ENCODE data around the gene LCA5L.

Gene LCA5L

GRCh38 chr21:39471598-39471997, 26.0 kb upstream of the LCA5L start:
- Histone ChIP-seq H3K36me3 (ENCODE audit: control insufficient read depth, insufficient read depth, low read length) (no peaks in the 10 kb centered on the region), H3K4me1 (ENCODE audit: control insufficient read depth, insufficient read depth, low read length) (no peaks in the 10 kb centered on the region), H3K27ac (ENCODE audit: insufficient read depth, low read depth, low read length, poor library complexity, severe bottlenecking) (no peak overlapping the region), H3K4me3 (ENCODE audit: insufficient read depth, low read depth, low read length) (no peak overlapping the region), H3K9me3 (ENCODE audit: control insufficient read depth, low read length) (no peaks in the 10 kb centered on the region), H3K27me3 (ENCODE audit: control insufficient read depth, insufficient read depth, low read length, poor library complexity, severe bottlenecking) (no peaks in the 10 kb centered on the region)
- 93 to 100% methylated on average over 1 to 2 of the region's 3 CpGs for WGBS, 2 experiments

DNA sequence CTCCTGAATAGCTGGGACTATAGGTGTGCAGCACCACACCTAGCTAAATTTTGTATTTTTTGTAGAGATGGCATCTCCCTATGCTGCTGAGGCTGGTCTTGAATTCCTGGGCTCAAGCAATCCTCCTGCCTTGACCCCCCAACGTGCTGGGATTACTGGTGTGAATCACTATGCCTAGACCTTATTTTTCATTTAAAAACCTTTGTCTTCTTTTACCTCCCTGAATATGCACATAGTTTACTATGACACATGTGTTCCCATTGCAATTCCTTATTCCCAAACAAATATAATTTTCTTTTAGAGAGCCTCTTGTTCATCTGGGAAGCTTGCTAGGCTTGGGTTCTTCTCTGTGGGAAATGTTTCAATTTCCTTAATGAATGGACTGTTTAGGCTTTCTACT, 23.0 kb upstream of the LCA5L start:
- Histone ChIP-seq H3K9me3 (ENCODE audit: control insufficient read depth, low read length) (no peaks in the 10 kb centered on the region), H3K27ac (ENCODE audit: insufficient read depth, low read depth, low read length, poor library complexity, severe bottlenecking) (no peak overlapping the region), H3K4me3 (ENCODE audit: insufficient read depth, low read depth, low read length) (no peak overlapping the region), H3K36me3 (ENCODE audit: control insufficient read depth, insufficient read depth, low read length) (no peaks in the 10 kb centered on the region), H3K27me3 (ENCODE audit: control insufficient read depth, insufficient read depth, low read length, poor library complexity, severe bottlenecking) (no peaks in the 10 kb centered on the region), H3K4me1 (ENCODE audit: control insufficient read depth, insufficient read depth, low read length) (no peaks in the 10 kb centered on the region)
- WGBS, 2 experiments: 83 to 93% methylated on average over 1 of the region's 1 CpG

- no peaks in the 10 kb centered on the region for H3K36me3 ChIP-seq (ENCODE audit: control insufficient read depth, insufficient read depth, low read length)
- no peaks in the 10 kb centered on the region for H3K27me3 ChIP-seq (ENCODE audit: control insufficient read depth, insufficient read depth, low read length, poor library complexity, severe bottlenecking)
- no peaks in the 10 kb centered on the region for H3K9me3 ChIP-seq (ENCODE audit: control insufficient read depth, low read length)
- 89 to 92% methylated on average over 3 of the region's 3 CpGs for WGBS, 2 experiments
- H3K4me1 ChIP-seq (ENCODE audit: control insufficient read depth, insufficient read depth, low read length): no peaks in the 10 kb centered on the region
- H3K27ac ChIP-seq (ENCODE audit: insufficient read depth, low read depth, low read length, poor library complexity, severe bottlenecking): no peak overlapping the region
- no peak overlapping the region for H3K4me3 ChIP-seq (ENCODE audit: insufficient read depth, low read depth, low read length)
These were observed 22.2 kb upstream of the LCA5L start for GRCh38 chr21:39467746-39468145.

DNA sequence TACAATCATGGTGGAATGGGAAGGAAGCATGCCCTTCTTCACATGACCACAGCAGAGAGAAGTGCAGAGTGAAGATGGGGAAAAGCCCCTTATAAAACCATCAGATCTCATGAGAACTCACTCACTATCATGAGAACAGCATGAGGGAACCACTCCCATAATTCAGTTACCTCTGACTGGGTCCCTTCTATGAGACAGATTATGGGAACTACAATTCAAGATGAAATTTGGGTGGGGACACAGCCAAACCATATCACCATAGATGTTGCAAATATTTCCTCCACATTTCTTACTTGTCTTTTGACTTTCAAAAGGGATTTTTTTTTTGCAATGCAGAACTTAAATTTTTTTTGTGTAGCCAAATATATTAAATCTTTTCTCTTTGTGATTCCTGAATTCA, 21.0 kb upstream of the LCA5L start:
- Histone ChIP-seq H3K27ac (ENCODE audit: insufficient read depth, low read depth, low read length, poor library complexity, severe bottlenecking) (no peak overlapping the region), H3K4me3 (ENCODE audit: insufficient read depth, low read depth, low read length) (no peak overlapping the region), H3K9me3 (ENCODE audit: control insufficient read depth, low read length) (no peaks in the 10 kb centered on the region), H3K27me3 (ENCODE audit: control insufficient read depth, insufficient read depth, low read length, poor library complexity, severe bottlenecking) (no peaks in the 10 kb centered on the region), H3K36me3 (ENCODE audit: control insufficient read depth, insufficient read depth, low read length) (no peaks in the 10 kb centered on the region), H3K4me1 (ENCODE audit: control insufficient read depth, insufficient read depth, low read length) (no peaks in the 10 kb centered on the region)

DNA sequence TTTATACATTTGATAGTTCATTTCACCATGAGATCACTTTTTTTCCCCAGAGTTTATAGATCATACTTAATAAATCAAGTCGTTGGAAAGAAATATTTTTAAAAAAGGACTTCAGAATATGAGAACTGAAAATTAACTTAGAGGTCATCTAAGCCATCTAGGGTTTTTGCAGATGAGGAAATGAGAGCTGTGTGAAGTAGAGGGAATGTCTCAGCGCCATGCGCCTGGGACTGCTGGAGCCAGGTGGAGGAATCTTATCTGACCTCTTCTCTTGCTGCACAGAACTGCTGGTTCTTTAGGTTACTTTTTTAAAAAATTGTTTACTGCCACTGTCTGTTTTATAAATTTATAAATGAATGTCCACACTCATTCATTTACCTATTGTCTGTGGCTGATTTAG, 17.7 kb upstream of the LCA5L start:
- Histone ChIP-seq H3K27me3 (ENCODE audit: control insufficient read depth, insufficient read depth, low read length, poor library complexity, severe bottlenecking) (no peaks in the 10 kb centered on the region), H3K27ac (ENCODE audit: insufficient read depth, low read depth, low read length, poor library complexity, severe bottlenecking) (no peak overlapping the region), H3K4me1 (ENCODE audit: control insufficient read depth, insufficient read depth, low read length) (no peaks in the 10 kb centered on the region), H3K36me3 (ENCODE audit: control insufficient read depth, insufficient read depth, low read length) (no peaks in the 10 kb centered on the region), H3K4me3 (ENCODE audit: insufficient read depth, low read depth, low read length) (no peak overlapping the region), H3K9me3 (ENCODE audit: control insufficient read depth, low read length) (no peaks in the 10 kb centered on the region)
- 87 to 99% methylated on average over 3 of the region's 3 CpGs for WGBS, 2 experiments

- WGBS, 2 experiments: 94 to 96% methylated on average over 3 of the region's 3 CpGs
- no peaks in the 10 kb centered on the region for H3K9me3 ChIP-seq (ENCODE audit: control insufficient read depth, low read length)
- H3K4me1 ChIP-seq (ENCODE audit: control insufficient read depth, insufficient read depth, low read length): no peaks in the 10 kb centered on the region
- no peaks in the 10 kb centered on the region for H3K36me3 ChIP-seq (ENCODE audit: control insufficient read depth, insufficient read depth, low read length)
- no peak overlapping the region for H3K27ac ChIP-seq (ENCODE audit: insufficient read depth, low read depth, low read length, poor library complexity, severe bottlenecking)
- no peak overlapping the region for H3K4me3 ChIP-seq (ENCODE audit: insufficient read depth, low read depth, low read length)
- no peaks in the 10 kb centered on the region for H3K27me3 ChIP-seq (ENCODE audit: control insufficient read depth, insufficient read depth, low read length, poor library complexity, severe bottlenecking)
These were observed 15.8 kb upstream of the LCA5L start for GRCh38 chr21:39461419-39461818.

GRCh38 chr21:39456665-39457064, 11.1 kb upstream of the LCA5L start:
- no peak overlapping the region for H3K4me3 ChIP-seq (ENCODE audit: insufficient read depth, low read depth, low read length)
- no peaks in the 10 kb centered on the region for H3K27me3 ChIP-seq (ENCODE audit: control insufficient read depth, insufficient read depth, low read length, poor library complexity, severe bottlenecking)
- peaks cover 14% of the 10 kb centered on the region for H3K4me1 ChIP-seq (ENCODE audit: control insufficient read depth, insufficient read depth, low read length)
- no peak overlapping the region for H3K27ac ChIP-seq (ENCODE audit: insufficient read depth, low read depth, low read length, poor library complexity, severe bottlenecking)
- 90 to 95% methylated on average over 2 of the region's 3 CpGs for WGBS, 2 experiments
- H3K36me3 ChIP-seq (ENCODE audit: control insufficient read depth, insufficient read depth, low read length): no peaks in the 10 kb centered on the region
- no peaks in the 10 kb centered on the region for H3K9me3 ChIP-seq (ENCODE audit: control insufficient read depth, low read length)

DNA sequence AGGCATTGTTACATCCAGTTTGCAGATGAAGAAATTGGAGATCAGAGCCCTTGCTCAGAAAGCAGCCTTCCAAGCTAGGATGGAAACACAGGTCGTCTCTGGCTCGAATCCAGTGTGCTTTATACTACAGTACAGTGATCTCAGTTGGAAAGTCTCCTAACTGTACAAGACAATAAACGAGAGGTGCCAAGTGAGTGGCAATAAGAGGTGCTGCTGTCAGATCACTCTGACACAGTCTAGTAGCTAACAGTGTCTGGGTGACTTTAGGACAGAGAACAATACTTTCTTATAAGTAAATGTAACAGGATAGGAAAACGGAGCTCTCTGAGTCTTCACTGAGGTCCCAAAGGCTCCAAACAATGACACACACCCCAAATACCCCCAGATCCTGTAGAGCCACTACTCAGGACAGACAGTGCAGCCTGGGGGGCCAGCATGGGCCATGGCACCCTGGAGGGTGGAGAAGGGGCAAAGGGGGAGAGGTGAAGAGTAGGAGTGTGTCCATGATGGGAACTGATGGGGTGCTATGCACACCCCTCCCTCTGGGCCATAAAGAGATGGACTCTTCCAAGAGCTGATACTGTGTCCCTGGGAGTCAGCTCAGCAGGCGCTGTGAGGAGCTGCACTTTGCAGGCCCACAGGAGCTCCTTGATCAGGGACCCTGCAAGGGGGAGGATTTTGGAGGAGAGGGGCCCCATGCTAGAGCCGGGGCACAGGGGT, 9.5 kb upstream of the LCA5L start:
- H3K27ac ChIP-seq (ENCODE audit: insufficient read depth, low read depth, low read length, poor library complexity, severe bottlenecking): no peak overlapping the region
- no peaks in the 10 kb centered on the region for H3K36me3 ChIP-seq (ENCODE audit: control insufficient read depth, insufficient read depth, low read length)
- peaks cover 16% of the 10 kb centered on the region for H3K4me1 ChIP-seq (ENCODE audit: control insufficient read depth, insufficient read depth, low read length)
- no peak overlapping the region for H3K4me3 ChIP-seq (ENCODE audit: insufficient read depth, low read depth, low read length)
- H3K9me3 ChIP-seq (ENCODE audit: control insufficient read depth, low read length): no peaks in the 10 kb centered on the region
- H3K27me3 ChIP-seq (ENCODE audit: control insufficient read depth, insufficient read depth, low read length, poor library complexity, severe bottlenecking): no peaks in the 10 kb centered on the region
- WGBS, 2 experiments: 83 to 85% methylated on average over 5 to 6 of the region's 6 CpGs

DNA sequence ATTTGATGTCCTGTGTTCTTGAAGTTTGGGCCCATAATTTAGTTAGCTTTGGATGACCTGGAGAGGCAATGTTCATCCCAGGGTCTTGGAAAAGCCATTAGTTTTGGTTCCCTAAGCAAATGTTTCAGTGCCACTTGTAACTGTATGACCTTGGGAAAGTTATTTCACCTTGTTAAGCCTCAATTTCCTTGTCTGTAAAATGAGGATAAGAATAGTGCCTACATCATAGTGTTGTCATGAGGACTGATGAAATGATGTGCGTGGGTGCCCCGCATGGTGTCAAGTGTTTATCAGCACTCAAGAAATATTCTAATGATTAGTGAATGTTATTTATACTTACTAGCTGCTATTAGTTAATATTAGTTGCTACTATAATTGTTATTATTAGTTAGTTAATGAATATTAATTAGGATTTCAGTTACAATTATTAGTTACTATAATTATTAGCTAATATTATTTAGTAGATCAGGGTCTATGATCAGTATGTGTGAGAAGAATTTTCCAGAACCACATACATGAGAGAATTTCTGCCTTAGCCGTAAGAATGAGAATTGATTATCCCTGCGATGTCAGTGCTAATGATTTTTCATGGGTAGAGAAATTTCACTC, 8.1 kb upstream of the LCA5L start:
- 98 to 100% methylated on average over 4 of the region's 4 CpGs for WGBS, 2 experiments
- H3K27ac ChIP-seq (ENCODE audit: insufficient read depth, low read depth, low read length, poor library complexity, severe bottlenecking): no peak overlapping the region
- H3K9me3 ChIP-seq (ENCODE audit: control insufficient read depth, low read length): no peaks in the 10 kb centered on the region

DNA sequence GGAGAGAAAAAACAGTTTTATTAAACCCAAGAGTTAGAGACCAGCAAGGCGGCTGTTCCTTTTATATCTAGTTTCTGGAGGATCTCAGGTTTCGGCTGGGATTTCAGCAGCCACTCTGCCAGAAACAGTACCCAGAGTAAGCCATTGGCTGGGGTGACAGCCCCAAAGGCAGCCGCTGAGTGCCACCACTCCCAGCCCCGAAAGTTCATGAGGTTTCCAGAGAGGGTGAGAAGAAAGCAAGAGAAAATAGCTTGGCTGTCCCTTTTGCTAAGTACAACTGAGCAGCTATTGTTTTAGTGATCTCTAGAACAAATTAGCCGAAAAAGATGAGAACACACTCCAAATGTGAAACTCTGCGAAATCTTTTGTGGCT, 7.4 kb upstream of the LCA5L start:
- Histone ChIP-seq H3K27me3 (ENCODE audit: control insufficient read depth, insufficient read depth, low read length, poor library complexity, severe bottlenecking) (no peaks in the 10 kb centered on the region), H3K36me3 (ENCODE audit: control insufficient read depth, insufficient read depth, low read length) (no peaks in the 10 kb centered on the region), H3K4me1 (ENCODE audit: control insufficient read depth, insufficient read depth, low read length) (peaks cover 16% of the 10 kb centered on the region), H3K27ac (ENCODE audit: insufficient read depth, low read depth, low read length, poor library complexity, severe bottlenecking) (no peak overlapping the region), H3K9me3 (ENCODE audit: control insufficient read depth, low read length) (no peaks in the 10 kb centered on the region), H3K4me3 (ENCODE audit: insufficient read depth, low read depth, low read length) (no peak overlapping the region)
- WGBS, 2 experiments: 78 to 80% methylated on average over 6 of the region's 6 CpGs

More for the DNA sequence above, 8.1 kb upstream of the LCA5L start:
- H3K4me1 ChIP-seq (ENCODE audit: control insufficient read depth, insufficient read depth, low read length): peaks cover 16% of the 10 kb centered on the region
- H3K27me3 ChIP-seq (ENCODE audit: control insufficient read depth, insufficient read depth, low read length, poor library complexity, severe bottlenecking): no peaks in the 10 kb centered on the region
- H3K36me3 ChIP-seq (ENCODE audit: control insufficient read depth, insufficient read depth, low read length): no peaks in the 10 kb centered on the region
- H3K4me3 ChIP-seq (ENCODE audit: insufficient read depth, low read depth, low read length): no peak overlapping the region
